Breast epithelium (tissue), 4 donors: ENCODE results near the gene PASD1. TPM values are rescaled to one million over a fixed set of nuclear protein-coding genes. Genes with fewer than 3 reads are reported as not detected.
A peak's percentile ranks its signal among the peaks of the same experiment; 100 is the strongest.
"Not testable (repeated sequence)": the region's sequence is repeated elsewhere in the genome, so short reads cannot be mapped to it uniquely, and the experiment has no call there.

Source experiments
- DNase-seq, 2 donors: peaks; one replicate each; pipeline ENCODE4 v3.0.0-alpha.2; 2019; ENCODE audit warnings: low spot score in 2 of 2
- H3K27ac ChIP-seq, 2 donors: fragments of 200-600 bp; sonication (generic) in 1 of 2; one replicate each; pipeline ENCODE4 v1.5.1; 2016 to 2019; ENCODE audit warnings: mild to moderate bottlenecking in 1 of 2
- H3K27me3 ChIP-seq, 2 donors: fragments of 200-600 bp; sonication (generic) in 1 of 2; one replicate each; pipeline versions ENCODE4 v1.5.1 to v1.6.0; 2017 to 2019; ENCODE audit warnings: control low read depth in 1 of 2, mild to moderate bottlenecking in 1 of 2
- H3K36me3 ChIP-seq: fragments of 200-600 bp; one replicate; pipeline ENCODE4 v1.5.1; 2019
- H3K4me1 ChIP-seq, 2 donors: fragments of 200-600 bp; sonication (generic); one replicate each; pipeline ENCODE4 v1.5.1; 2016 to 2019; ENCODE audit warnings: control low read depth in 1 of 2
- H3K4me3 ChIP-seq, 3 donors: fragments of 200-600 bp; sonication (generic); 1 replicate in 2 of 3; 2 replicates in 1 of 3; pipeline ENCODE4 v1.5.1; 2016 to 2019; ENCODE audit warnings: mild to moderate bottlenecking in 3 of 3, moderate library complexity in 2 of 3
- H3K9me3 ChIP-seq, 2 donors: fragments of 200-600 bp; sonication (generic) in 1 of 2; one replicate each; pipeline ENCODE4 v1.5.1; 2016 to 2019; ENCODE audit warnings: control low read depth in 1 of 2
- POLR2A ChIP-seq: fragments of 450-650 bp; IDR thresholded peaks from one replicate; pipeline ENCODE4 v1.6.1; 2016; ENCODE audit warnings: antibody characterized with exemption, mild to moderate bottlenecking, moderate library complexity
- POLR2AphosphoS5 ChIP-seq, 3 donors: sonication (generic); formaldehyde crosslinking; IDR thresholded peaks; one replicate each; pipeline ENCODE4 v1.6.1; 2017; ENCODE audit warnings: antibody characterized with exemption in 3 of 3
- intact Hi-C: fragments of 100-400 bp; cut with DNase I; formaldehyde crosslinking; loops from one replicate; pipeline ENCODE4 v1.15.1; 2023; ENCODE audit warnings: low total_unique reads
- total RNA-seq, 3 donors: library from RNA; depleted of rRNA; stranded (reverse); fragments of >200 nt; gene quantifications; one replicate each; pipeline ENCODE4 v1.1.0, GENCODE V29; 2016
- TF ChIP-seq, protein P1 (sequence below), 3 donors: fragments of 450-650 bp; IDR thresholded peaks; one replicate each; pipeline ENCODE4 v1.5.1; 2016 to 2017; ENCODE audit warnings: antibody characterized with exemption in 3 of 3, mild to moderate bottlenecking in 3 of 3, moderate library complexity in 3 of 3

Gene PASD1
- total RNA-seq, 3 donors from 2014 or later = not detected

- H3K36me3 ChIP-seq = no peaks in the 10 kb centered on the region
- DNase-seq = no peak
- intact Hi-C loops = no loop called here
These were observed 129.3 kb downstream of the PASD1 start for GRCh38 chrX:151692825-151693224.

GRCh38 chrX:151694121-151694520, 130.6 kb downstream of the PASD1 start:
- H3K4me1 ChIP-seq = no peaks in the 10 kb centered on the region
- no peak overlapping the region for H3K4me3 ChIP-seq
- no peaks in the 10 kb centered on the region for H3K9me3 ChIP-seq
- peaks cover 0 to 50% of the 10 kb centered on the region in 2 donors for H3K27me3 ChIP-seq
- intact Hi-C loops = no loop called here
- no peak for TF ChIP-seq POLR2A
- no peak for TF ChIP-seq POLR2AphosphoS5 (IDR thresholded peaks at IDR 0.05)
- TF ChIP-seq, protein P1, sequence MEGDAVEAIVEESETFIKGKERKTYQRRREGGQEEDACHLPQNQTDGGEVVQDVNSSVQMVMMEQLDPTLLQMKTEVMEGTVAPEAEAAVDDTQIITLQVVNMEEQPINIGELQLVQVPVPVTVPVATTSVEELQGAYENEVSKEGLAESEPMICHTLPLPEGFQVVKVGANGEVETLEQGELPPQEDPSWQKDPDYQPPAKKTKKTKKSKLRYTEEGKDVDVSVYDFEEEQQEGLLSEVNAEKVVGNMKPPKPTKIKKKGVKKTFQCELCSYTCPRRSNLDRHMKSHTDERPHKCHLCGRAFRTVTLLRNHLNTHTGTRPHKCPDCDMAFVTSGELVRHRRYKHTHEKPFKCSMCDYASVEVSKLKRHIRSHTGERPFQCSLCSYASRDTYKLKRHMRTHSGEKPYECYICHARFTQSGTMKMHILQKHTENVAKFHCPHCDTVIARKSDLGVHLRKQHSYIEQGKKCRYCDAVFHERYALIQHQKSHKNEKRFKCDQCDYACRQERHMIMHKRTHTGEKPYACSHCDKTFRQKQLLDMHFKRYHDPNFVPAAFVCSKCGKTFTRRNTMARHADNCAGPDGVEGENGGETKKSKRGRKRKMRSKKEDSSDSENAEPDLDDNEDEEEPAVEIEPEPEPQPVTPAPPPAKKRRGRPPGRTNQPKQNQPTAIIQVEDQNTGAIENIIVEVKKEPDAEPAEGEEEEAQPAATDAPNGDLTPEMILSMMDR (IDR thresholded peaks at IDR 0.05) = no peak
- no peaks in the 10 kb centered on the region for H3K36me3 ChIP-seq
- H3K27ac ChIP-seq = no peak overlapping the region
- no peak for DNase-seq

More at GRCh38 chrX:151692825-151693224, 129.3 kb downstream of the PASD1 start:
- no peak overlapping the region for H3K4me3 ChIP-seq
- no peak overlapping the region for H3K27ac ChIP-seq
- no peak for TF ChIP-seq POLR2A
- TF ChIP-seq, protein P1 (IDR thresholded peaks at IDR 0.05) = no peak
- TF ChIP-seq POLR2AphosphoS5 (IDR thresholded peaks at IDR 0.05) = no peak
- H3K4me1 ChIP-seq = no peaks in the 10 kb centered on the region
- peaks cover 0 to 50% of the 10 kb centered on the region in 2 donors for H3K27me3 ChIP-seq
- no peaks in the 10 kb centered on the region for H3K9me3 ChIP-seq

DNA sequence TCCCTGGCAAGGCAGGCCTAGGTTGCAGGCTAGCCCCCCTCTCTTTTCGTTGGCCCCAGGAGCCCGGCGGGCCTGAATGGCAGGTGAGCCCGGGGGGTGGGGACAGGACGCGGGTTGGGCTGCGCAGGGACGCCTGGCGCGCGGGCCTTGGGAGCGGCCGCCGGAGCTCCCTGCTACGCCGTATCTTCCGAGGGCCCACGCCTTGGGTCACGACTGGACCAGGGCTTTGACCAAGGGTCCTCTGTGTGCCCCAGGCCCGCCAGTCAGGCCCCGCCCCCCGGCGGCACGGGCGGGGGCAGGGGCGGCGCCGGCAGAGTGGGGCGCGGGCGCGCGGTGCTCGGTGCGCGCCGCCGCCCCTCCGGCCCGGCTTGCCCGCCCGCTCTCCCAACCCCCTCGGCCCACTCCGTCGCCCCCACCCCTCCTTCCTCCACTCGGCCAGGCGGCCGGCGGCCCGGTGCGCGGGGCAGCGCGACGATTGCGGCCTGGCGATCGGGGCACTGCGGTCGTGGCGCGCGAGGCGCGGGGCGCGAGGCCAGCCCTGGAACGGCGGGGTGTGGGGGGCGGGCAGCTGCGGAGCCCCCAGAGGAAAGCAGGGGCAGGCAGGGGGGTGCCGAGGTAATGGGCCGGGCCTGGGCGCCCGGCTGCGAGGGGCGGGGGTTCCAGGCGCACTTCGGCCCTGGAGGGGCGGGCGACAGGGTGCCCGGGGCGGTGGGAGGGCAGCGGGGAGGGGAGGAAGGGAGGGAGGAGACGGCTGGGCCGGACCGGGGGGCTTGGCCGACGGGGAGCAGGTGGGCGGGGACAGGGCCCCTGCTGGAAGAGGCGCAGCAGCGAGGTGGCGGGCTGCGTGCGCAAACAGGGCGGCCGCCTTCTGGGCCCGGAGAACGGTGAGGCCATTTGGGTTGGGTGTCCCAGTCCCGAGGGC, 131.4 kb downstream of the PASD1 start, which contains the start of gene PRRG3:
PRRG3 (plus strand) TSS at position 798 of the 922 bp plus-strand sequence. CDS start 3,357 bp downstream, outside the sequence.
- no peaks in the 10 kb centered on the region for H3K36me3 ChIP-seq
- H3K9me3 ChIP-seq = no peaks in the 10 kb centered on the region
- peaks cover 0 to 47% of the 10 kb centered on the region in 2 donors for H3K27me3 ChIP-seq
- no peak for DNase-seq
- peak within 1 kb of the TSS; percentile 31 to 61 (median 50) for H3K4me3 ChIP-seq
- H3K27ac ChIP-seq = peak within 1 kb of the TSS; percentile 45 to 69
- no peaks in the 10 kb centered on the region for H3K4me1 ChIP-seq
- intact Hi-C loops = no loop called here
- TF ChIP-seq, protein P1 (IDR thresholded peaks at IDR 0.05) = no peak
- no peak for TF ChIP-seq POLR2AphosphoS5 (IDR thresholded peaks at IDR 0.05)
- no peak for TF ChIP-seq POLR2A

DNA sequence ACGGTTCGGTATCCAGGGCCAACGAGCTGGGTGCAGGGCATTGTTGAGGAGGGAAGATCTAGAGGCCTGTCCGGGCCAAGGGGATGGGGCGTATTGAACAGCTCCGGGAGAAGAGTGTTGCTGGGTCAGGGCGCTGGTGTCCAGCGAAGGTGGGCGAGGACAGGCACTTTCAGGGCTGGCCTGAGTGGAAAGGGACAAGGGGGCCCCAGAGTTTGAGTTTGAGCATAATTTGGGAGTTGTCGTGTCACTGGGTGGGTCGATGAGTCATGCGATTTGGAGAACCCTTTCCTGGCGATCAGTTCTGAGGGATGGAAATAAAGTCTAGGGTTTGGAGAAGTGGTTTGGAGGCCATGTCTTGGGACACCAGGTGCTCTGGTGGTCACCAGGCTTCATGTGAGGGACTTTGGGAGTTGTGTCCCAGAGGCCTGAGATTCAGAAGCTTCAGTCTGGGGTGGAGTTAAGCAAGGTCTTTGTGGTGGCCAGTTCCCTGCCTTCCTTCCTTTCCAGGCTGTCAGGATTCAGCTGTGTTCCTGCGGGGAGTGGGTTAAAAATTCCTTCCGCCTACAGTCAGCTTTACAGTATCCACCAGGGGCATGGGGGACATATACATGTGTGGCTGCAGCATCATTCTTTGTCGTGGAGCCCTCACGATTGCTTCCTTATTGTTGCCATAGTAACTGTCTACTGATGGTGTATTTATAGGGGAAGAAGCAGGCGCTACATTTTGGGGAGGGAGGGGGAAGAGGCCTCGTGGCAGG, 132.3 kb downstream of the PASD1 start:
- TF ChIP-seq, protein P1 (IDR thresholded peaks at IDR 0.05) = no peak
- TF ChIP-seq POLR2A (no peak), POLR2AphosphoS5 (IDR thresholded peaks at IDR 0.05) (no peak)
- H3K27me3 ChIP-seq = peaks cover 0 to 46% of the 10 kb centered on the region in 2 donors
- intact Hi-C loops = no loop called here
- no peak for DNase-seq
- no peaks in the 10 kb centered on the region for H3K36me3 ChIP-seq
- H3K9me3 ChIP-seq = no peaks in the 10 kb centered on the region
- H3K4me1 ChIP-seq = no peaks in the 10 kb centered on the region
- peak overlapping the region; percentile 31 to 61 (median 50) for H3K4me3 ChIP-seq
- H3K27ac ChIP-seq = peak overlapping the region; percentile 45 to 69

DNA sequence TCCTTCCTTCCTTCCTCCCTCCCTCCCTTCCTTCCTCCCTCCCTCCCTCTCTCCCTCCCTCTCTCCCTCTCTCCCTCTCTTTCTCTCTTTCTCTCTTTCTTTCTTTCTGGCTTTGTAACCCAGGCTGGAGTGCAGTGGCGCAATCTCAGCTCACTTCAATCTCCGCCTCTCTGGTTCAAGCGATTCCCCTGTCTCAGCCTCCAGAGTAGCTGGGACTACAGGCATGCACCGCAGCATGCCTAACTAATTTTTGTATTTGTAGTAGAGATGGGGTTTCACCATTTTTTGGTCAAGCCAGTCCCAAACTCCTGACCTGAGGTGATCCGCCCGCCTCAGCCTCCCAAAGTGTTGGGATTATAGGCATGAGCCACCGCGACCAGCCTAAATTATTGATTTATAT, 133.6 kb downstream of the PASD1 start:
- H3K36me3 ChIP-seq, H3K4me1 ChIP-seq, DNase-seq, H3K9me3 ChIP-seq, intact Hi-C loops: not testable (repeated sequence)
- peak overlapping the region in 1 of 2 donors; percentile 77 for H3K27ac ChIP-seq
- peak overlapping the region in 1 of 3 donors; percentile 37 for H3K4me3 ChIP-seq
- peaks cover 0 to 42% of the 10 kb centered on the region in 2 donors for H3K27me3 ChIP-seq
